HG02870 (cell line): ENCODE measurements around the gene GYS1.
"Not testable (repeated sequence)": the region's sequence is repeated elsewhere in the genome, so short reads cannot be mapped to it uniquely, and the experiment has no call there.

Experiments used
- ATAC-seq: cut with Tn5 transposase; IDR thresholded peaks from one replicate; pipeline ENCODE4 v1.9.1; 2021; ENCODE audit warnings: mild to moderate bottlenecking, moderate library complexity; ENCODE audit not compliant: unreplicated experiment

GYS1 gene

DNA sequence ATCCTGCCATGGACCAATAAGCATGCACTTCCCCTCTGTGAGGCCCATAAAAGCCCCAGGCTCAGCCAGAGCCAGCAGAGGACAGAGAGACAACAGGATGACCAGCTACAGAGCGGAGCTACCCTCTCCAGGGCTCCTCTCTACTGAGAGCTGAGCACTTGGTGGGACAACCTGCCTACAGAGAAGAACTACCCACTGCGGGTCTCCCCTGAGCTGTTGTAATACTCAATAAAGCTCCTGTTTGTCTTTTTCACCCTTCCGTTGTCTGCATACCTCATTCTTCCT is 45.9 kb downstream of the GYS1 start:
- no peak for ATAC-seq

GRCh38 chr19:48946463-48947257 is 46.4 kb downstream of the GYS1 start:
- no peak for ATAC-seq

DNA sequence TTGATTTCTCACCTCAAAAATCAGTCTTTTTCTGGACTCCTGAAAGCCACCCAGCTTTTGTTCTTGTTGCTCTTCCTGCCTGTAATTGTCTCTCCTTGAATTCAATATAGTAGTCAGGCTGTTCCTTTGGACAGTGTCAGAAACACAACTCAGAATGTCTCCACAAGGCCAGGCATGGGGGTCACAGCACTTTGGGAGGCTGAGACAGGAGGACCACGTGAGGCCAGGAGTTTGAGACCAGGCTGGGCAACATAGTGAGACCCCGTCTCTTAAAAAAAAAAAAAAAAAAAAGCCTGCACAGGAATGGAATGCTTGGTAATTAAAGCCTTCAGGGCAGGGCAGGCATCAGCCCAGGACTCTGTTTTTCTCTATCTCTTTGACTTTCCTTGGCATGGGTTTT is 47.3 kb downstream of the GYS1 start:
- no peak for ATAC-seq

DNA sequence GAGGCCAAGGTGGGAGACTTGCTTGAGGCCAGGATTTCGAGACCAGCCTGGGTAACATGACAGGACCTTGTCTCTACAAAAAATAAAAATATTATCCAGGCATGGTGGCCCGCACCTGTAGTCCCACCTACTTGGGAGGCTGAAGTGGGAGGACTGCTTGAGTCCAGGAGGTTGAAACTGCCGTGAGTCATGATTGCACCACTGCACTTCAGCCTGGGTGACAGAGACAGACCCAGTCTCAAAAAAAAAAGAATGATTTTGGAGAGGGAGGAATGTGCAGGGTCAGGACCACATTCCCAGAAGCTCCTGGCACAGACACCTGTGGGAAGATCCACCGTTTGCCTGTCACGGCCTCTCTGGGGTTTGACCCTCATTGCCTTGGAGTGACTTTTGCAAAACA is 47.7 kb downstream of the GYS1 start:
- ATAC-seq, result no peak

DNA sequence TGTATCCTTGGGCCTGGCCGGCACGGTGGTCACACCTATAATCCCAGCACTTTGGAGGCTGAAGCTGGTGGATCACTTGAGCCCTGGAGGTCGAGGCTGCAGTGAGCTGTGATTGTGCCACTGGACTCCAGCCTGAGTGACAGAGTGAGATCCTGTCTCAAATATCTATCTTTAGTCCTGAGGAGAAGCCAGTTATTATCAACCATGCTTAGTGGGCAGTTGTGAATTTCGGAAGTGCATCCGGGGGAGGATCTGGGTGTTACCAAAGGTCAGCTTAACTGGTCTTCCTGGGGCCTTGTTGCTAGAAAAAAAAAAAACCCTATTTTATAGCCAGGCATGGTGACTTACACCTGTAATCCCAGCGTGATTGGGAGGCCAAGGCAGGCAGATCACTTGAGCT is 50.0 kb downstream of the GYS1 start:
- ATAC-seq, result no peak

GRCh38 chr19:48940902-48941301 is 52.2 kb downstream of the GYS1 start:
- no peak for ATAC-seq

GRCh38 chr19:48938256-48938655 is 54.9 kb downstream of the GYS1 start:
- no peak for ATAC-seq

GRCh38 chr19:48935864-48936263 is 57.2 kb downstream of the GYS1 start:
- no peak for ATAC-seq

GRCh38 chr19:48934837-48935236 is 58.3 kb downstream of the GYS1 start:
- no peak for ATAC-seq

GRCh38 chr19:48933382-48933932 is 59.7 kb downstream of the GYS1 start, which contains the start of gene DHDH:
TSS of gene DHDH (plus strand) at chr19:48933699. CDS start at chr19:48933722, 23 bp downstream.
- ATAC-seq, result no peak

- no peak for ATAC-seq
Observed at GRCh38 chr19:48928164-48929025, 64.7 kb downstream of the GYS1 start.

- ATAC-seq, result not testable (repeated sequence)
Observed at GRCh38 chr19:48927692-48928091, 65.4 kb downstream of the GYS1 start.

DNA sequence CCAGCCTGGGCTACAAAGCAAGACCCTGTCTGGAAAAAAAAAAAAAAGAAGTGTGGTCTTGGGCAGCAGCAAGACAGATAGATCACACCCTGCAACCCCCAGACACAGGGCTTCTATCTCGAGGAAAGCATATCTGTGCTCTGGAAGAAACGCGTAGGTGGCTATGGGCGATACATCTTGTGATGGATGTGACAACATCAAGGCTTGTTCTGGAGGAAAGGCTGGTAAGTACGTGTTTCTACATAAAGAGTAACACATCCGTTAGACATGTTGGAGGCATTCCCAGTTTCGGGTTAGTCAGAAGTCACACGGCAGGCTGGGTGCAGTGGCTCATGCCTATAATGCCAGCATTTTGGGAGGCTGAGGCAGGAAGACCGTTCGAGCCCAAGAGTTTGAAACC is 66.2 kb downstream of the GYS1 start:
- ATAC-seq, result no peak

DNA sequence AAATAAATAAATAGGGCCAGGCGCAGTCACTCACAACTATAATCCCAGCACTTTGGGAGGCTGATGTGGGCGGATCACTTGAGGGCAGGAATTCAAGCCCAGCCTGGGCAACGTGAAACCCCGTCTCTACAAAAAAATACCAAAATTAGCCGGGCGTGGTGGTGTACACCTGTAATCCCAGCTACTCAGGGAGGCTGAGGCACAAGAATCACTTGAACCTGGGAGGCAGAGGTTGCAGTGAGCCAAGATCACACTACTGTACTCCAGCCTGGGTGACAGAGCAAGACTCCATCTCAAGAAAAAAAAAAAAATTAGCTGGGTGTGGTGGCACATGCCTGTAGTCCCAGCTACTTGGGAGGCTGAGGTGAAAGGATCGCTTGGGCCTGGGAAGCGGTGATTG is 67.2 kb downstream of the GYS1 start:
- not testable (repeated sequence) for ATAC-seq

DNA sequence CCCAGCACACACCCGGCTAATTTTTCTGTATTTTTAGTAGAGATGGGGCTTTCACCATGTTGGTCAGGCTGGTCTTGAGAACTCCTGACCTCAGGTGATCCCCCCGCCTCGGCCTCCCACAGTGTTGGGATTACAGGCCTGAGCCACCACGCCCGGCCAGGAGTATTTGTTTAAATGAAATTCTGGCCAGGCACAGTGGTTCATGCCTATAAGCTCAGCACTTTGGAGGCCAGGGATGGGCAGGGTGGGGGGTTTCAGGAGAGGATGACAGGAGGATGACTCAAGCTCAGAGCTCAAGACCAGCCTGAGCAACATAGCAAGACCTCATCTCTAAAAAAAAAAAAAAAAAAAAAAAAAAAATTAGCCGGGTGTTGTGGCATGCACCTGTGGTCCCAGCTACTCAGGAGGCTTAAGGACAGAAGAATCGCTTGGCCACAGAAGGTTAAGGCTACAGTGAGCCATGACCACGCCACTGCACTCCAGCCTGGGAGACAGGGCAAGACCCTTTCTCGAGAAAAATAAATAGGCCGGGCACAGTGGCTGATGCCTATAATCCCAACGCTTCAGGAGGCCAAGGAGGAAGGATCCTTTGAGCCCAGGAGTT is 67.8 kb downstream of the GYS1 start:
- ATAC-seq, result no peak

- ATAC-seq, result no peak
Observed at GRCh38 chr19:48922548-48923490, 70.3 kb downstream of the GYS1 start.

DNA sequence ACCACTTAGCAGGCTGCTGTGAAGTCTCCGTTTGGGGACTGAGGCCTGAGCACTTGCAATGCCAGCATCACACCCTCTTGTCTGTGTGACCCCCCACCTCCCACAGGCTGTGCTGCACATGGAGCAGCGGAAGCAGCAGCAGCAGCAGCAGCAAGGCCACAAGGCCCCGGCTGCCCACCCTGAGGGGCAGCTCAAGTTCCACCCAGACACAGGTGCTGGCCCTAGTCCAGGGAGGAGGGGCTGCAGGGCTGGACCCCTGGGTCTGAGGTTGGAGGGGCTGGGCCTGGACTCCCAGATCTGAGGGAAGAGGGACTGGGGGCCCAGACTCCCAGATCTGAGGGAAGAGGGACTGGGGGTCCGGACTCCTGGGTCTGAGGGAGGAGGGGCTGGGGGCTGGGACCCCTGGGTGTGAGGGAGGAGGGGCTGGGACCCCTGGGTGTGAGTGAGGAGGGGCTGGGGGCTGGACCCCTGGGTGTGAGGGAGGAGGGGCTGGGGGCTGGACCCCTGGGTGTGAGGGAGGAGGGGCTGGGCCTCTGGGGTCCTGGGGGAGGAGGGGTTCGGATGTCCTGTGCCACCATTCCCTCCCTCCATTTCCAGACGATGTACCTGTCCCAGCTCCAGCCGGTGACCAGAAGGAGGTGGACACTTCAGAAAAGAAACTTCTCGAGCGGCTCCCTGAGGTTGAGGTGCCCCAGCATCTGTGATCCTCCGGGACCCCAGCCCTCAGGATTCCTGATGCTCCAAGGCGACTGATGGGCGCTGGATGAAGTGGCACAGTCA is 71.2 kb downstream of the GYS1 start:
- no peak for ATAC-seq

GRCh38 chr19:48920949-48921348 is 72.2 kb downstream of the GYS1 start:
- ATAC-seq, result no peak

DNA sequence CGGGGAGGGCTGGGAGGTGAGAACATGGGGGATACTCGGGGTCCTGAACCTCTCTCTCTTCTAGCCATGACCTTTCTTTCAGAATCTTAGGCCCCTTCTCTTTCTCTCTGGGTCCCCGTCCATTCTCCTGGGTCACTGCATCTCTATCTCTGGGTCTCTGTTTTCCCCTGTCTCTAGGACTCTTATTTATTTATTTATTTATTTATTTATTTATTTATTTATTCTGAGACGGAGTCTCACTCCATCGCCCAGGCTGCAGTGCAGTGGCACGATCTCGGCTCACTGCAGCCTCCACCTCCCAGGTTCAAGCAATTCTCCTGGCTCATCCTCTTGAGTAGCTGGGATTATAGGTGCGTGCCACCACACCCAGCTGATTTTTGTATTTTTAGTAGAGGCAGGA is 73.8 kb downstream of the GYS1 start:
- not testable (repeated sequence) for ATAC-seq

DNA sequence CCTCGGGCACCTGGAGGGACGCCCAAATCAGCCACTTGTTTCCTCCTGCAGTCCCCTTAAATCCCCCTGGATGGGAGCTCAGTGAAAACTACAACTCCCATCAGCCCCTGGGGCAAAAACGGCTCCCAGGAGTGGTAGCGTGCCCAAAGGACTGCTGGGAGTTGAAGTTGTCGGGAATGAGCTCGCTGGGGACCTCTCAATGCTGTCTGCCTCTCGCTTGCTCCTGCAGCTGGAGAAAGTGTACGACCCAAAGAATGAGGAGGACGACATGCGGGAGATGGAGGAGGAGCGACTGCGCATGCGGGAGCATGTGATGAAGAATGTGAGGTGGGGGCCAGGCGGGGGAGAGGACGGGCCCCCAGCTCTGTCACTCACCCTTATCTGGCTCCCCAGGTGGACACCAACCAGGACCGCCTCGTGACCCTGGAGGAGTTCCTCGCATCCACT is 74.3 kb downstream of the GYS1 start:
- no peak for ATAC-seq
